Activated naive CD8-positive, alpha-beta T cell (primary cell): ENCODE measurements around the gene SHISAL2B.
A peak's percentile ranks its signal among the peaks of the same experiment; 100 is the strongest.

Source experiments
- H3K27ac Mint-ChIP-seq: one replicate; pipeline ENCODE4 v1.8.0; 2021; ENCODE audit warnings: mixed read lengths
- H3K27me3 Mint-ChIP-seq: one replicate; pipeline ENCODE4 v1.8.0; 2021; ENCODE audit warnings: mixed read lengths
- H3K36me3 Mint-ChIP-seq: one replicate; pipeline ENCODE4 v1.8.0; 2021; ENCODE audit warnings: mixed read lengths
- H3K4me1 Mint-ChIP-seq: one replicate; pipeline ENCODE4 v1.8.0; 2021; ENCODE audit warnings: low read depth, mixed read lengths
- H3K4me3 Mint-ChIP-seq: one replicate; pipeline ENCODE4 v1.8.0; 2021; ENCODE audit warnings: mild to moderate bottlenecking, mixed read lengths
- H3K9me3 Mint-ChIP-seq: one replicate; pipeline ENCODE4 v1.8.0; 2021; ENCODE audit warnings: low read depth, mixed read lengths

The SHISAL2B gene

GRCh38 chr5:64746446-64746845, 56.1 kb downstream of the SHISAL2B start:
- Mint-ChIP-seq H3K4me3 (no peak overlapping the region), H3K27me3 (no peaks in the 10 kb centered on the region), H3K27ac (no peak overlapping the region), H3K4me1 (peaks cover 7% of the 10 kb centered on the region), H3K9me3 (no peaks in the 10 kb centered on the region), H3K36me3 (peaks cover 4% of the 10 kb centered on the region)

GRCh38 chr5:64749385-64749784, 59.1 kb downstream of the SHISAL2B start:
- H3K4me3 Mint-ChIP-seq = no peak overlapping the region

GRCh38 chr5:64754066-64754465, 63.8 kb downstream of the SHISAL2B start:
- H3K27ac Mint-ChIP-seq = no peak overlapping the region
- no peaks in the 10 kb centered on the region for H3K9me3 Mint-ChIP-seq
- H3K4me3 Mint-ChIP-seq = no peak overlapping the region
- H3K4me1 Mint-ChIP-seq = peaks cover 6% of the 10 kb centered on the region
- H3K36me3 Mint-ChIP-seq = peaks cover 7% of the 10 kb centered on the region
- H3K27me3 Mint-ChIP-seq = no peaks in the 10 kb centered on the region

More at GRCh38 chr5:64749385-64749784, 59.1 kb downstream of the SHISAL2B start:
- Mint-ChIP-seq H3K9me3 (no peaks in the 10 kb centered on the region), H3K27me3 (no peaks in the 10 kb centered on the region), H3K36me3 (peaks cover 4% of the 10 kb centered on the region), H3K4me1 (peaks cover 7% of the 10 kb centered on the region), H3K27ac (no peak overlapping the region)

GRCh38 chr5:64758901-64759300, 68.6 kb downstream of the SHISAL2B start:
- Mint-ChIP-seq H3K36me3 (peaks cover 7% of the 10 kb centered on the region), H3K4me1 (peaks cover 8% of the 10 kb centered on the region), H3K27ac (no peak overlapping the region), H3K4me3 (no peak overlapping the region), H3K9me3 (no peaks in the 10 kb centered on the region), H3K27me3 (no peaks in the 10 kb centered on the region)

GRCh38 chr5:64759960-64760660, 69.8 kb downstream of the SHISAL2B start:
- Mint-ChIP-seq H3K36me3 (peaks cover 10% of the 10 kb centered on the region), H3K27ac (no peak overlapping the region), H3K4me1 (peaks cover 15% of the 10 kb centered on the region), H3K27me3 (no peaks in the 10 kb centered on the region), H3K4me3 (no peak overlapping the region), H3K9me3 (no peaks in the 10 kb centered on the region)

- no peaks in the 10 kb centered on the region for H3K9me3 Mint-ChIP-seq
- H3K27me3 Mint-ChIP-seq = no peaks in the 10 kb centered on the region
- no peak overlapping the region for H3K27ac Mint-ChIP-seq
- peaks cover 38% of the 10 kb centered on the region for H3K4me1 Mint-ChIP-seq
- no peak overlapping the region for H3K4me3 Mint-ChIP-seq
- H3K36me3 Mint-ChIP-seq = peaks cover 9% of the 10 kb centered on the region
These were observed 73.7 kb downstream of the SHISAL2B start for GRCh38 chr5:64763948-64764503.

GRCh38 chr5:64765804-64766504, 75.7 kb downstream of the SHISAL2B start:
- Mint-ChIP-seq H3K4me1 (peaks cover 53% of the 10 kb centered on the region), H3K36me3 (peaks cover 9% of the 10 kb centered on the region), H3K27me3 (no peaks in the 10 kb centered on the region), H3K27ac (no peak overlapping the region), H3K4me3 (peak overlapping the region; percentile 100), H3K9me3 (no peaks in the 10 kb centered on the region)

- Mint-ChIP-seq H3K36me3 (peaks cover 9% of the 10 kb centered on the region), H3K4me3 (peak overlapping the region; percentile 100), H3K9me3 (no peaks in the 10 kb centered on the region), H3K4me1 (peaks cover 58% of the 10 kb centered on the region), H3K27me3 (no peaks in the 10 kb centered on the region), H3K27ac (peak overlapping the region; percentile 34)
These were observed 76.6 kb downstream of the SHISAL2B start for GRCh38 chr5:64766941-64767340.
